ENCODE measurements around the gene RBM42. TPM values are rescaled to one million over a fixed set of nuclear protein-coding genes. Genes with fewer than 3 reads are reported as not detected.
A peak's percentile ranks its signal among the peaks of the same experiment; 100 is the strongest.
"Not testable (repeated sequence)": the region's sequence is repeated elsewhere in the genome, so short reads cannot be mapped to it uniquely, and the experiment has no call there.

The RBM42 gene
- total RNA-seq, 2 donors from 2014 or later: 26.7 to 65.3 TPM

GRCh38 chr19:35648017-35648961 lies 19.5 kb downstream of the RBM42 start, which contains the start of gene COX6B1:
COX6B1 (plus strand) TSS chr19:35648323; CDS start chr19:35651244, 2,921 bp downstream.
- intact Hi-C loops (cut with DNase I): no loop called here
- TF ChIP-seq CTCF (IDR thresholded peaks at IDR 0.05) (peak in 1 of 7 experiments; percentile 8), POLR2A (IDR thresholded peaks at IDR 0.05) (peak; percentile 64 to 90 (median 88))
- H3K4me1 ChIP-seq: peaks cover 27% of the 10 kb centered on the region
- no peaks in the 10 kb centered on the region for H3K27me3 ChIP-seq
- no peaks in the 10 kb centered on the region for H3K9me3 ChIP-seq
- H3K36me3 ChIP-seq (replicated peaks in 1 of 2; ENCODE audit: insufficient read depth in 1 of 2, low read depth in 2 of 2): peaks cover 0 to 2% of the 10 kb centered on the region in 2 donors
- H3K27ac ChIP-seq: peak within 1 kb of the TSS; percentile 32 to 86 (median 74)
- ATAC-seq (peak; percentile 68), DNase-seq (peak; percentile 93 to 98 (median 97))
- peak within 1 kb of the TSS; percentile 57 to 79 for H3K4me3 ChIP-seq
- 0 to 1% methylated on average over 18 to 46 of the region's 46 CpGs for WGBS, 2 donors

DNA sequence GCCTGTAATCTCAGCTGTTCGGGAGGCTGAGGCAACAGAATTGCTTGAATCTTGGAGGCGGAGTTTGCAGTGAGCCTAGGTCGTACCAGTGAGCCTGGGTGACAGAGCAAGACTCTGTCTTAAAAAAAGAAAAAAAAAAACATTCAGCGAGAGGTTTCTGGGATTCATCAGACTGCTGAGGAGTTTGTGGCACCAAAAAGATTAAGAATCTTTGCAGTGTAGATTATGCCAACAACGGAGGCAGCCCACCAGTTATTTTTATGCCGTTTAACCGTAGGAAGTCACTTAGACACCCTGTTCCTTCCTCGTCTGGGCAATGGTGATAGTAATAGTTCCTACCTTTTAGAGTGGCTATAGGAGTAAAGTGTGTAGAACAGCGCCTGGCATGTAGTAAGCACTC lies 21.7 kb downstream of the RBM42 start:
- 59 to 88% methylated on average over 9 of the region's 9 CpGs for WGBS, 2 donors
- Histone ChIP-seq H3K4me3 (no peak overlapping the region), H3K27me3 (no peaks in the 10 kb centered on the region), H3K27ac (no peak overlapping the region), H3K9me3 (no peaks in the 10 kb centered on the region), H3K36me3 (replicated peaks in 1 of 2; ENCODE audit: insufficient read depth in 1 of 2, low read depth in 2 of 2) (peaks cover 4 to 12% of the 10 kb centered on the region in 2 donors), H3K4me1 (peaks cover 20% of the 10 kb centered on the region)
- ATAC-seq (no peak), DNase-seq (no peak)
- intact Hi-C loops (cut with DNase I): no loop called here
- TF ChIP-seq POLR2A (IDR thresholded peaks at IDR 0.05): no peak
- TF ChIP-seq CTCF (IDR thresholded peaks at IDR 0.05): no peak

- ATAC-seq; DNase-seq; H3K4me3 ChIP-seq; H3K4me1 ChIP-seq; H3K27ac ChIP-seq; H3K9me3 ChIP-seq; intact Hi-C loops (cut with DNase I); H3K27me3 ChIP-seq: not testable (repeated sequence)
- H3K36me3 ChIP-seq (replicated peaks in 1 of 2; ENCODE audit: insufficient read depth in 1 of 2, low read depth in 2 of 2): peaks cover 4 to 34% of the 10 kb centered on the region in 2 donors
- WGBS, 2 donors: 88 to 95% methylated on average over 6 of the region's 6 CpGs
Observed at GRCh38 chr19:35654828-35655227, 26.0 kb downstream of the RBM42 start.

DNA sequence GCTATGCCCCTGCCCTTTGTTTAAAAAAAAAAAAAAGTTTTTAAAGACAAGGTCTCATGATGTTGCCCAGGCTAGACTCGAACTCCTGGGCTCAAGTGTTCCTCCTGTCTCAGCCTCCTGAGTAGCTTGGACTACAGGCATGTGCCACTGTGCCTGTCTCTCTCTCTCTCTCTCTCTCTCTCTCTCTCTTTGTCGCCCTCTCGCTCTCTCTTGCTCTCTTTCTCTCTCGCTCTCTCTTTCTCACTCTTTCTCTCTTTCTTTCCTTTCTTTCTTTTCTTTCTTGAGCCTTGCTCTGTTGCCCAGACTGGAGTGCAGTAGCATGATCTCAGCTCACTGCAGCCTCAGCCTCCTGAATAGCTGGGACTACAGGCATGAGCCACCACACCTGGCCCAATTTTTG lies 26.8 kb downstream of the RBM42 start:
- Histone ChIP-seq H3K27ac (no peak overlapping the region), H3K36me3 (replicated peaks in 1 of 2; ENCODE audit: insufficient read depth in 1 of 2, low read depth in 2 of 2) (peaks cover 4 to 40% of the 10 kb centered on the region in 2 donors), H3K4me1 (peaks cover under 1% of the 10 kb centered on the region), H3K9me3 (no peaks in the 10 kb centered on the region), H3K27me3 (no peaks in the 10 kb centered on the region), H3K4me3 (no peak overlapping the region)
- no peak for DNase-seq
- intact Hi-C loops (cut with DNase I): no loop called here
- TF ChIP-seq CTCF (IDR thresholded peaks at IDR 0.05): no peak
- no peak for TF ChIP-seq POLR2A (IDR thresholded peaks at IDR 0.05)
- ATAC-seq: no peak
- 92 to 93% methylated on average over 4 of the region's 4 CpGs for WGBS, 2 donors

DNA sequence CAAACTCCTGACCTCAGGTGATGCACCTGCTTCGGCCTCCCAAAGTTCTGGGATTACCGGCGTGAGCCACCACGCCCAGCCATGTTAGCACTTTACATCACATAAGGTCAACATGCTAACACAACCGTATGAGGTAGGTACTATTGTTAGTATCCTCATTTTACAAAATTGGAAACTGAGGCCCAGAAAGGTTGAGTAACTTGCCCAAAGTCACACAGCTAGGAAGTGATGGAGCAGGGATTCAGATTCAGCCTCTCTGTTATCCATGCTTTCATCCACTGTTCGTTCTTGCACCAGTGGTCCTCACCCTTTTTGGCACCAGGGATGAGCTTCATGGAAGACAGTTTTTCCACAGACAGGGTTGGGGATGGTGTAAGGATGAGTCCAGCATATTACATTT lies 27.9 kb downstream of the RBM42 start:
- Histone ChIP-seq H3K4me1 (no peaks in the 10 kb centered on the region), H3K9me3 (no peaks in the 10 kb centered on the region), H3K27ac (no peak overlapping the region), H3K36me3 (replicated peaks in 1 of 2; ENCODE audit: insufficient read depth in 1 of 2, low read depth in 2 of 2) (peaks cover 4 to 38% of the 10 kb centered on the region in 2 donors), H3K4me3 (no peak overlapping the region), H3K27me3 (no peaks in the 10 kb centered on the region)
- no peak for TF ChIP-seq CTCF (IDR thresholded peaks at IDR 0.05)
- no peak for TF ChIP-seq POLR2A (IDR thresholded peaks at IDR 0.05)
- ATAC-seq (no peak), DNase-seq (no peak)
- WGBS, 2 donors: 84 to 89% methylated on average over 6 of the region's 6 CpGs
- intact Hi-C loops (cut with DNase I): no loop called here

Measured in body of pancreas (tissue), 4 donors.